Midbrain (tissue), 1 donor: ENCODE measurements around the gene PARP14.

Experiments
- DNase-seq: peaks from one replicate; lab custom pipeline; 2025; lab: John Stamatoyannopoulos, UW

Gene PARP14

DNA sequence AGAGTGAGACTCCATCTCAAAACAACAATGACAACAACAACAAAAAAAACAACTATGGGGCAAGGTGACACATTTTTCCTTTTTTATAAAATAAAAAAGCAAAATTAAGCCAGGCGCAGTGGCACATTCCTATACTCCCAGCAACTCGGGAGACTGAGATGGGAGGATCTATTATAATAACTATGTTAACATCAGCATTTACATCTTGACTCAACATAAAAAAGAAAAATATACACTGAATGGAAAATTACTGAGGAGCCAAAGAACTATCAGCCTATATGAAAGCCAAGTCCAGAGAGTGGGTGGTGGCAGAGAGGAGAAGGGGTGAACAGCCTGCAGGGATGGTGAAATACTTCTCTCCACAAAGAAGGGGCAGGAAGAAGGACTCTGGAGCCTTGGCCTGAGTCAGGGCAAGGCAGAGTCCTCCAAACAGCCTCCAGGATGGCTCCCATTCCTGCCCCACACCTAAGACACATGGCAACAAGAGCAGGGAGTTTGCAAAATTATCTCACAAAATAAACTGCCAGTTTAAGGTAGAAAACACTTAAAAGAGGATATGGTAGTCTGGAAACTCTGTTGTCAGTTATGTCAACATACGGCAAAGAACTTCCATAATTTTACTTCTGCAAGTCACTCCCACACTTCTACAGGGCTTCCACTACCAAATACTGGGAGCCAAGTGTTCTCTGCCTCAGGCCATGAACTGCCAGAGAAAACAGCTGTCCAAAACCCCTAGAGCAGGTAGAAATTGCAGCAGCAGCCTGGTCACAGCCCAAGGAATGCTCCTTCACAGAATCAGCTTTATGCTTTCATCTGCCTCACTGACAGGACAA is 87.1 kb downstream of the PARP14 start:
- no peak for DNase-seq

DNA sequence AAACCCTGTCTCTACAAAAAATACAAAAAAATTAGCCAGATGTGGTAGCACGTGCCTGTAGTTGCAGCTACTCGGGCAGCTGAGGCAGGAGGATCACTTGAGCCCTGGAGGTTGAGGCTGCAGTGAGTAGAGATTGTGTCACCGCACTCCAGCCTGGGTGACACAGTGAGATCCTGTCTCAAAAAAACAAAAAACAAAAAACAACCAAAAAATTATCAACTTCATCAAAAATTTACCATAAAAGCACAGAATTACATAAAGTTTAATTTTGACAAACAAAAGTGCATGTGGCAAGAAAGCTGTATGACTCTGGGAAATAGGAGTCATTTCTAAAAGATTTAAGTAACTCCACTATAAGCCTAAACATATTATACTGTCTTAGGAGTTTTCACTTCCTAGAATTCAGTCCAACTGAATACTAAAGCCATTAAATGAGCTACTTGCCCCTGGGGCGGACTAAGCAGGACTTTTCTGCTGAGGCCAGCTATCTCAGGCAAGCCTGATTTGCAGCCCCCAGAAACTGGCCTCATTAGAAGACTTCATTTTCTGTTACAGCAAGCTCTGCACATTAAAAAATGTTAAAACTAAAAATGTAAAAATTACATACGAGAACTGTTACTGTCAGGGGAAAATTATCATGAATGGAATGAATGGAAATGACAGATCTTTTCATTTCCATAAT is 90.0 kb downstream of the PARP14 start:
- DNase-seq = no peak

DNA sequence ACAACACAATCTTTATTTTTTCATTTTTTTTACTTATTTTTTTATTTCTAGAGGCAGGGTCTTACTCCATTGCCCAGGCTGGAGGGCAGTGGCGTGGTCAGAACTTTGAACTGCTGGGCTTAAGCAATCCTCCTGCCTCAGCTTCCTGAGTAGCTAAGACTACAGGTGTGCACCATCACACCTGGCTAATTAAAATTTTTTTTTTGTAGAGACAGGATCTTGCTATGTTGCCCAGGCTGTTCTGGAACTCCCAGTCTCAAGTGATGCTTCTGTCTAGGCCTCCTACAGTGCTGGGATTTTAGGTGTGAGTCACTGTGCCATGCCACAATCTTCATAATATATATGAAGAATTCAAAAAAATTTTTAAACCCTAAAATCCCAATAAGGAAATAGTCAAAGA is 92.2 kb downstream of the PARP14 start:
- no peak for DNase-seq

DNA sequence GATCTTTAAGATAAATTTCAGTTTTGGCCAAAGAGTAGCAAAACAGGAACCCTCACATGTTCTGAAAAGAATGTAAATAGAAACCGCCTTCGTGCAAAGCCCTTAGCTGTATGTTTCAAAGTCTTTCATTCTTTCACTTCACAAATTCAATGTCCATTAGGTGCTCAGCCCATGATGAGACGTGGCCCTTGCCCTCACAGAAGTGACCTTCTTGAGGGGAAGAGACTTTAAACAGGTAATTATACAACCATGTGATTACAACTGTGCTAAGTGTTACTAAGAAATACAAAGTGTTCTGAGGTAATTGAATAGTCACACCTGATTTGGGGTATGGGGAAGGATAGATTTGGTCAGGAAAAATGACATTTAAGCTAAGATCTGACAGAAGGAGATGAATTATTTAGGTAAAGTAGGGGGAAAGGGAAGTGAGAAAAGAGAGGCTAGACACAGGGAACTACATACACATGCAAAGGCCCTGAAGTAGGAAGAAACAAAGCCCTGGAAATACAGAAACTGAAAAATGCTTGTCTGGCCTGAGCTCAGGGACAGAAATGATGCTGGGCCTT is 93.4 kb downstream of the PARP14 start:
- no peak for DNase-seq

DNA sequence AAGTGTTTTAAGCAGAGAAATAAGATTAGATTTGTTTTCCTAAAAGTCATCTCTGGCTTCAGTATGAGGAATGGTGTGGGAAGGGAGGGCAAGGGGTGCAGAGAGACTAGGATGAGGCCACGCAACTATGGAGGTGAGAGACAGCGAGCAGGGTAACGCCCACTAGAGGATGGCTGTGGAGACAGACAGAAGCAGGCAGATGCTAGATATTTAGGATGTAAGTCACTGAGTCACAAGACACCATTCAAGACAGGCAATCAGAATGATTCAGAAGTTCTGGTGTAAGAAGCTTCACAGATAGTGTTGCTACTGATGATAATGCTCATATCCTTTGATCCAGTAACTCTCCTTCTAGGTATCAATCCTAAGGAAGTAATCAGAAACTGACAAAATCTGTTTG is 93.9 kb downstream of the PARP14 start:
- no peak for DNase-seq

DNA sequence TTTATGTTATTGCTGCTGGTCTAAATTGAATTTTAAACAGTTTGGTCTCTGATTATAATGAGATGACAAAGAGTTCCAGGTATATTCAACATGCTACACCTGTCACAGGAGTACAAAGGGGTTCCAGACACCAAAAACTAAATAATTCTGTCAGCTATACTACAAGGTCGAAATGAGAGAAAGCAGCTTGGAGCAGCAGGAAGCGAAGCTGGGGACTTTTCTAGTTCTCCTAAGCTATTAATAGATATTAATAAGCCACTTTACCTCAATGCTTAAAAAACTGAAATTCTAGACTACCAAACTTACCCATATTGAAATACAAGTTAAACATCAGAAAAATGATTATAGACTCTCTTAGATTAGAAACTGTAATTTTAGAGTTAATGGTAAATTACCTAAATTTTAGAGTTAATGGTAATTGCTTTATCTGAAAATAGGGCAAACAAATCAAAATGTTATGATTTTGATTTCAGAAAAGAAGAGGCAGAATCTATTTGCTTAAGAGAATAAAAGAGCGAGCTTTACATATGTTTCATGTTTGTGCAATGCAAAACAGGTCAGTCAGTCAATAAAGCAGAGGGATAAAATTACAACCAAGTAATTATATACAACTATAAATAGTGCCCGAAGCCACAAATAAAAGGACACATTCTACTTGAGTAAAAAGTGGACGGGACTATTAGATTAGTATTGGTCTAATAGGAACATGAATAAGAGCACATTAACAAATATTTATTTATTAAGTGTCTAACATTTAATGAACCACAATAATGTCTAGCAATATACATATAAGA is 96.2 kb downstream of the PARP14 start:
- DNase-seq = no peak

DNA sequence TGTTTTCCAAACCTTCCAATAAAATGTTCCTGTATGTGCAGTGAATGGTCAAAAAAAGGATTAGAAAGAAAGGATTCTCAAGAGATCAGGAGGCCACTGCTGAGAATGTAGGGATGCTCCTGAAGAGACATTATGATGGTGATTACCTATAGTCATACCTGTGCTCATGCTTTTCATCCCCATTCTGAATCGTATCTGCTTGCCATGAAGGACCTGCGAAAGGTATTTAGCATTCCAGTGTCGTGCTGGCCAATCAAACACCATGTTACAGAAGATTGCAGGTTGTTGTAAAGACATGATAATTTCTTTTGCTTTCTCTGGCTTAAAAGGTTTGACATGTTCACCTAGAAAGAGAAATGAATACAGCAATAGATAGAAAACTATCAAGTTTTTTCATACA is 96.9 kb downstream of the PARP14 start:
- no peak for DNase-seq
